Thyroid gland (tissue), 4 donors: Measurements from ENCODE around the gene HIC1. TPM values are rescaled to one million over a fixed set of nuclear protein-coding genes. Genes with fewer than 3 reads are reported as not detected.

Experiments
- DNase-seq, 2 donors: peaks; one replicate each; pipeline ENCODE4 v3.0.0-alpha.2; 2019
- H3K27ac ChIP-seq, 3 donors: fragments of 200-600 bp; sonication (generic); 1 replicate in 2 of 3; 2 replicates in 1 of 3; pipeline ENCODE4 v1.5.1; 2016 to 2019; ENCODE audit warnings: mild to moderate bottlenecking in 1 of 3, moderate library complexity in 1 of 3
- H3K27me3 ChIP-seq: fragments of 200-600 bp; sonication (generic); one replicate; pipeline ENCODE4 v1.5.1; 2019
- H3K36me3 ChIP-seq, 2 donors: fragments of 200-600 bp; sonication (generic); one replicate each; pipeline ENCODE4 v1.5.1; 2016 to 2019
- H3K4me1 ChIP-seq, 2 donors: fragments of 200-600 bp; sonication (generic); one replicate each; pipeline ENCODE4 v1.5.1; 2017 to 2019
- H3K4me3 ChIP-seq, 3 donors: fragments of 200-600 bp; sonication (generic); replicated peaks in 1 of 3; 1 replicate in 2 of 3; 2 replicates in 1 of 3; pipeline ENCODE4 v1.5.1; 2016; ENCODE audit warnings: mild to moderate bottlenecking in 1 of 3
- H3K9me3 ChIP-seq: fragments of 200-600 bp; sonication (generic); one replicate; pipeline ENCODE4 v1.5.1; 2017
- CTCF ChIP-seq, 6 experiments: fragments of 200-600 bp in 3 of 6; fragments of 450-650 bp in 3 of 6; sonication (generic) in 3 of 6; IDR thresholded peaks; one replicate each; pipeline ENCODE4 v1.5.1; 2016 to 2019; ENCODE audit warnings: antibody characterized with exemption in 6 of 6, mild to moderate bottlenecking in 2 of 6, inconsistent platforms in 1 of 6, moderate library complexity in 1 of 6
- POLR2A ChIP-seq, 2 donors: fragments of 450-650 bp; IDR thresholded peaks; one replicate each; pipeline ENCODE4 v1.6.1; 2017; ENCODE audit warnings: antibody characterized with exemption in 2 of 2, mild to moderate bottlenecking in 2 of 2, moderate library complexity in 1 of 2
- WGBS, 2 donors: methylation state at CpG; one replicate each; pipeline ENCODE4 v1.1.5; 2017; 5-methylcytosine and 5-hydroxymethylcytosine counted together
- intact Hi-C: fragments of 100-400 bp; cut with DNase I; formaldehyde crosslinking; loops from one replicate; pipeline ENCODE4 v1.15.1; 2023
- total RNA-seq, 4 donors: library from RNA; depleted of rRNA; stranded (reverse); fragments of >200 nt; gene quantifications; one replicate each; pipeline ENCODE4 v1.2.3, GENCODE V29; 2016

The HIC1 gene
- 10 to 100 TPM; 13.3 to 23.2 (median 18.3) TPM for total RNA-seq

- Histone ChIP-seq H3K9me3 (no peaks in the 10 kb centered on the region), H3K4me1 (peaks cover 23 to 71% of the 10 kb centered on the region in 2 donors), H3K4me3 (peak within 1 kb of the TSS in 2 of 3 donors; percentile 21 to 58), H3K36me3 (peaks cover 0 to 6% of the 10 kb centered on the region in 2 donors), H3K27me3 (peaks cover 5% of the 10 kb centered on the region), H3K27ac (peak within 1 kb of the TSS; percentile 87 to 91 (median 90))
- intact Hi-C loops, result loop anchor here (2.0 to 5.0 kb wide), 3 partner anchors 38 to 228 kb away; no protein-coding TSS in a partner anchor
- TF ChIP-seq POLR2A (IDR thresholded peaks at IDR 0.05), result peak in 1 of 2 donors; percentile 56
- TF ChIP-seq CTCF (IDR thresholded peaks at IDR 0.05), result peak in 5 of 6 experiments; percentile 94 to 98 (median 97)
- 3% methylated on average over 43 of the region's 72 CpGs; no CpG with 5 or more reads in 1 of the 2 donors for WGBS, 2 donors
- peak; percentile 61 to 72 for DNase-seq
Measured at GRCh38 chr17:2054512-2055291, at the start of gene HIC1. TSS of gene HIC1 (plus strand) at chr17:2055103. CDS start at chr17:2056691, 1,588 bp downstream.

- Histone ChIP-seq H3K4me3 (no peak overlapping the region), H3K9me3 (no peaks in the 10 kb centered on the region), H3K36me3 (no peaks in the 10 kb centered on the region), H3K4me1 (peaks cover 8 to 20% of the 10 kb centered on the region in 2 donors), H3K27me3 (no peaks in the 10 kb centered on the region), H3K27ac (no peak overlapping the region)
- intact Hi-C loops, result no loop called here
- no peak for TF ChIP-seq CTCF (IDR thresholded peaks at IDR 0.05)
- TF ChIP-seq POLR2A (IDR thresholded peaks at IDR 0.05), result no peak
- DNase-seq, result no peak
- 89 to 90% methylated on average over 15 of the region's 15 CpGs for WGBS, 2 donors
Measured at GRCh38 chr17:2008332-2009126, 46.4 kb upstream of the HIC1 start.

- Histone ChIP-seq H3K36me3 (no peaks in the 10 kb centered on the region), H3K4me3 (no peak overlapping the region), H3K4me1 (peaks cover 8 to 26% of the 10 kb centered on the region in 2 donors), H3K27ac (no peak overlapping the region), H3K9me3 (no peaks in the 10 kb centered on the region), H3K27me3 (no peaks in the 10 kb centered on the region)
- DNase-seq, result no peak
- intact Hi-C loops, result no loop called here
- TF ChIP-seq POLR2A (IDR thresholded peaks at IDR 0.05) (no peak), CTCF (IDR thresholded peaks at IDR 0.05) (no peak)
- 96 to 98% methylated on average over 8 to 9 of the region's 10 CpGs for WGBS, 2 donors
Measured at GRCh38 chr17:2009737-2010136, 45.2 kb upstream of the HIC1 start.

- peak in 1 of 2 donors; percentile 28 for DNase-seq
- intact Hi-C loops, result no loop called here
Measured at GRCh38 chr17:2011411-2012371, 43.2 kb upstream of the HIC1 start.

More at GRCh38 chr17:2011411-2012371, 43.2 kb upstream of the HIC1 start:
- TF ChIP-seq POLR2A (IDR thresholded peaks at IDR 0.05), result no peak
- no peak for TF ChIP-seq CTCF (IDR thresholded peaks at IDR 0.05)
- Histone ChIP-seq H3K4me1 (peaks cover 8 to 26% of the 10 kb centered on the region in 2 donors), H3K27ac (peak overlapping the region in 2 of 3 donors; percentile 66 to 68), H3K36me3 (no peaks in the 10 kb centered on the region), H3K4me3 (no peak overlapping the region), H3K27me3 (no peaks in the 10 kb centered on the region), H3K9me3 (no peaks in the 10 kb centered on the region)
- 36% methylated on average over 24 of the region's 24 CpGs for WGBS, 2 donors
